Activated gamma-delta T cell (primary cell): ENCODE results near the gene CTDP1.
"Not testable (repeated sequence)": the region's sequence is repeated elsewhere in the genome, so short reads cannot be mapped to it uniquely, and the experiment has no call there.

Experiments
- DNase-seq: peaks from one replicate; lab custom pipeline; 2025; lab: John Stamatoyannopoulos, UW

CTDP1 gene

GRCh38 chr18:79702906-79703305 lies 23.3 kb downstream of the CTDP1 start:
- DNase-seq = no peak

- no peak for DNase-seq
Observed at GRCh38 chr18:79704631-79705030, 25.0 kb downstream of the CTDP1 start.

GRCh38 chr18:79705272-79705671 lies 25.7 kb downstream of the CTDP1 start:
- DNase-seq = no peak

GRCh38 chr18:79706006-79706405 lies 26.4 kb downstream of the CTDP1 start:
- DNase-seq = no peak

- DNase-seq = no peak
Observed at GRCh38 chr18:79706658-79707057, 27.1 kb downstream of the CTDP1 start.

- no peak for DNase-seq
Observed at GRCh38 chr18:79707239-79707638, 27.6 kb downstream of the CTDP1 start.

- no peak for DNase-seq
Observed at GRCh38 chr18:79707671-79708070, 28.1 kb downstream of the CTDP1 start.

GRCh38 chr18:79708412-79708811 lies 28.8 kb downstream of the CTDP1 start:
- DNase-seq = no peak

- DNase-seq = no peak
Observed at GRCh38 chr18:79712206-79712857, 32.7 kb downstream of the CTDP1 start.

- DNase-seq = no peak
Observed at GRCh38 chr18:79713341-79713740, 33.7 kb downstream of the CTDP1 start.

GRCh38 chr18:79714531-79715240 lies 35.1 kb downstream of the CTDP1 start:
- no peak for DNase-seq

- DNase-seq = no peak
Observed at GRCh38 chr18:79715280-79715679, 35.7 kb downstream of the CTDP1 start.

- no peak for DNase-seq
Observed at GRCh38 chr18:79717059-79717458, 37.5 kb downstream of the CTDP1 start.

GRCh38 chr18:79717555-79718074 lies 38.0 kb downstream of the CTDP1 start:
- DNase-seq = no peak

GRCh38 chr18:79718126-79718525 lies 38.5 kb downstream of the CTDP1 start:
- DNase-seq = no peak

GRCh38 chr18:79718878-79719477 lies 39.4 kb downstream of the CTDP1 start:
- no peak for DNase-seq

GRCh38 chr18:79719478-79720358 lies 40.1 kb downstream of the CTDP1 start:
- DNase-seq = not testable (repeated sequence)

- no peak for DNase-seq
Observed at GRCh38 chr18:79720359-79720733, 40.7 kb downstream of the CTDP1 start.

- no peak for DNase-seq
Observed at GRCh38 chr18:79723036-79723435, 43.4 kb downstream of the CTDP1 start.

GRCh38 chr18:79723628-79724027 lies 44.0 kb downstream of the CTDP1 start:
- no peak for DNase-seq

GRCh38 chr18:79724299-79725080 lies 44.9 kb downstream of the CTDP1 start:
- DNase-seq = no peak
